Endothelial cell of umbilical vein (primary cell): ENCODE measurements around the gene PTPRF. TPM values are rescaled to one million over a fixed set of nuclear protein-coding genes. Genes with fewer than 3 reads are reported as not detected.

Experiments used
- BruUV-seq: library from RNA; stranded (reverse); fragments of 400-500 nt; replicated peaks from 2 replicates; lab custom pipeline; 2021; lab: Mats Ljungman, UMichigan
- CTCF ChIA-PET: fragments of 300-600, 350-600 bp; sonication (Branson Sonifier 250); formaldehyde crosslinking; loops from one replicate; lab custom pipeline; 2021; ENCODE audit warnings: antibody characterized with exemption, inconsistent platforms; lab: Charles Lee
- POLR2A ChIA-PET: fragments of 300-600, 350-600 bp; sonication (Branson Sonifier 250); formaldehyde crosslinking; loops from one replicate; lab custom pipeline; 2021; ENCODE audit warnings: antibody characterized with exemption, inconsistent platforms; lab: Charles Lee
- DNase-seq: peaks from one replicate; pipeline ENCODE4 v3.0.0-alpha.2; 2011; ENCODE audit warnings: low read depth, low spot score
- FAIRE-seq: peaks from 2 replicates; lab custom pipeline; 2011; peaks lifted over from hg19 to GRCh38; lab: Jason Lieb, UNC
- H2AFZ ChIP-seq: 2 replicates; pipeline ENCODE4 v1.6.0; 2012; ENCODE audit warnings: low read depth, low read length, control low read depth, inconsistent platforms
- H3K27ac ChIP-seq: 2 replicates; pipeline ENCODE4 v1.5.1; 2011; ENCODE audit warnings: low read depth, mild to moderate bottlenecking, control low read depth, low read length, moderate library complexity; ENCODE audit not compliant: insufficient read depth
- H3K27me3 ChIP-seq, 2 experiments: 2 replicates each; pipeline versions ENCODE4 v1.6.0 to v1.6.1; 2011; ENCODE audit warnings: low read length in 2 of 2, mixed read lengths in 1 of 2; ENCODE audit not compliant: control insufficient read depth in 2 of 2, insufficient read depth in 2 of 2
- H3K36me3 ChIP-seq, 2 experiments: 2 replicates in 1 of 2; 3 replicates in 1 of 2; pipeline ENCODE4 v1.5.1; 2011; ENCODE audit warnings: low read length in 2 of 2, mild to moderate bottlenecking in 1 of 2, moderate library complexity in 1 of 2; ENCODE audit not compliant: control insufficient read depth in 2 of 2, insufficient read depth in 2 of 2; ENCODE audit errors: extremely low read depth in 1 of 2
- H3K4me1 ChIP-seq: 3 replicates; pipeline ENCODE4 v1.5.1; 2011; ENCODE audit warnings: mild to moderate bottlenecking, low read length; ENCODE audit not compliant: control insufficient read depth, insufficient read depth; ENCODE audit errors: extremely low read depth
- H3K4me2 ChIP-seq: 2 replicates; pipeline ENCODE4 v1.6.1; 2011; ENCODE audit warnings: low read length, control low read depth, mixed read lengths; ENCODE audit not compliant: insufficient read depth
- H3K4me3 ChIP-seq, 3 experiments: fragments of 200-600 bp in 1 of 3; sonication (generic), shearing (Covaris generic) in 1 of 3; replicated peaks in 1 of 3; 2 replicates each; pipeline ENCODE4 v1.5.1; 2011 to 2016; ENCODE audit warnings: control low read depth in 3 of 3, low read length in 3 of 3, mild to moderate bottlenecking in 2 of 3, inconsistent platforms in 1 of 3, low read depth in 1 of 3, moderate library complexity in 1 of 3; ENCODE audit not compliant: insufficient read depth in 1 of 3
- H3K79me2 ChIP-seq: 2 replicates; pipeline ENCODE4 v1.6.0; 2012; ENCODE audit warnings: low read length, inconsistent platforms; ENCODE audit not compliant: control insufficient read depth, insufficient read depth
- H3K9ac ChIP-seq: replicated peaks from 2 replicates; pipeline ENCODE3; 2011; ENCODE audit warnings: low read length, control low read depth; ENCODE audit not compliant: insufficient read depth; ENCODE audit errors: extremely low read depth
- H3K9me1 ChIP-seq: replicated peaks from 3 replicates; pipeline ENCODE4 v1.6.0; 2011; ENCODE audit warnings: mild to moderate bottlenecking, low read length; ENCODE audit not compliant: control insufficient read depth, insufficient read depth; ENCODE audit errors: extremely low read depth
- H3K9me3 ChIP-seq: replicated peaks from 2 replicates; pipeline ENCODE4 v1.5.1; 2012; ENCODE audit warnings: low read length, inconsistent platforms; ENCODE audit not compliant: control insufficient read depth, insufficient read depth
- H4K20me1 ChIP-seq: replicated peaks from 2 replicates; pipeline ENCODE3; 2011; ENCODE audit warnings: mild to moderate bottlenecking, low read length; ENCODE audit not compliant: control insufficient read depth, insufficient read depth; ENCODE audit errors: extremely low read depth
- EZH2 ChIP-seq: IDR thresholded peaks from 2 replicates; pipeline ENCODE4 v1.6.1; 2012; ENCODE audit warnings: borderline replicate concordance, low read depth, mild to moderate bottlenecking, moderate library complexity, low read length, inconsistent platforms; ENCODE audit not compliant: severe bottlenecking
- FOS ChIP-seq: IDR thresholded peaks from 2 replicates; pipeline ENCODE4 v1.6.1; 2011; ENCODE audit warnings: mild to moderate bottlenecking, low read length, moderate library complexity, borderline replicate concordance; ENCODE audit not compliant: insufficient read depth
- GATA2 ChIP-seq: IDR thresholded peaks from 2 replicates; pipeline ENCODE4 v1.7.0; 2011; ENCODE audit warnings: low read depth, mild to moderate bottlenecking, moderate library complexity, mixed read lengths, low read length; ENCODE audit not compliant: insufficient read length, insufficient read depth
- JUN ChIP-seq: IDR thresholded peaks from 2 replicates; pipeline ENCODE4 v1.6.1; 2011; ENCODE audit warnings: borderline replicate concordance, low read depth; ENCODE audit not compliant: insufficient read length, insufficient read depth
- POLR2A ChIP-seq: IDR thresholded peaks from 2 replicates; pipeline ENCODE4 v1.6.1; 2012; ENCODE audit warnings: low read depth, mild to moderate bottlenecking, control low read depth, low read length
- dilution Hi-C: fragments of 300-500 bp; cut with MboI; formaldehyde crosslinking; loops from one replicate; pipeline ENCODE4 v1.15.0; 2019; ENCODE audit warnings: low sequenced_read_pairs; ENCODE audit not compliant: extremely low pct_ligation_motif_present
- intact Hi-C: fragments of 100-400 bp; cut with micrococcal nuclease; formaldehyde crosslinking; loops from one replicate; pipeline ENCODE4 v1.10.0; 2022
- polyA plus RNA-seq, 4 experiments: library from polyadenylated mRNA; depleted of rRNA in 3 of 4; stranded (reverse) in 3 of 4; unstranded in 1 of 4; fragments of >200 nt; gene quantifications; 2 replicates each; pipeline versions ENCODE4 v1.2.1 to v1.2.3, GENCODE V29; 2011 to 2012; ENCODE audit warnings: missing spikeins in 1 of 4
- total RNA-seq: library from RNA; stranded (reverse); gene quantifications from 2 replicates; pipeline ENCODE4 v1.2.3, GENCODE V29; 2021
- TF ChIP-seq, protein P1 (sequence below): IDR thresholded peaks from 2 replicates; pipeline ENCODE4 v1.6.1; 2011; ENCODE audit not compliant: insufficient read depth, insufficient read length
- TF ChIP-seq, protein P2 (sequence below), 2 donors: IDR thresholded peaks; 1 replicate in 1 of 2; 2 replicates in 1 of 2; pipeline ENCODE4 v1.5.1; 2011; ENCODE audit warnings: low read length in 2 of 2, mild to moderate bottlenecking in 2 of 2, moderate library complexity in 2 of 2, control low read depth in 1 of 2, inconsistent platforms in 1 of 2, low read depth in 1 of 2; ENCODE audit not compliant: insufficient read depth in 1 of 2; ENCODE audit errors: extremely low read depth in 1 of 2

The PTPRF gene
- total and polyA plus RNA-seq, 2 donors (not counting 3 experiments of a cell fraction or from before 2014, with no cell fraction given), result 217 to 338 TPM

DNA sequence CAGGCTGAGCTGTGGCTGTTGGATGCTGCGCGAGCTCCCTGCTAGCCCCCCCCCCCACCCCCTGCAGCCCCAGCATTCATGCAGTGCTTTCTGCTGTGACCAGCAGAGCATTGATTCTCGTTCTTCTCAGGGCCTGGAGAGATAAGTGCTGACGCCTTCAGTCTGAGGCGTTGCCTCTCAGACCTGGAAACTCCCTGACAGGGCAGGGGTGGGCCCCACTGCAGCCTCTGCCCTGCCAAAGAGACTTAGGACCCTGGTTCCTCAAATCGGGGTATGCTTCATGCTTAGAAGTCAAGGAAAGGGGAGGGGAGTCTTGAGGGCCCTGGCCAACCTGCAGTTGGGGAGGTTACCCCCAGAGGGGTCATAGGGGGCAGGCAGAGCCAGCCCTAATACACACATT, 38.5 kb downstream of the PTPRF start:
- ChIA-PET CTCF (interaction anchor here (1.1 kb wide), 1 partner anchor 27 kb away, joined by 4 read pairs; no protein-coding TSS in a partner anchor), POLR2A (no interaction called here)
- Histone ChIP-seq H3K9ac (no peak overlapping the region), H4K20me1 (no peaks in the 10 kb centered on the region), H2AFZ (no peak overlapping the region), H3K27ac (no peak overlapping the region), H3K4me2 (no peak overlapping the region), H3K9me3 (no peaks in the 10 kb centered on the region), H3K36me3 (peaks cover 14 to 43% of the 10 kb centered on the region in 2 experiments), H3K4me1 (peaks cover 12% of the 10 kb centered on the region), H3K27me3 (no peaks in the 10 kb centered on the region), H3K4me3 (no peak overlapping the region), H3K9me1 (no peaks in the 10 kb centered on the region), H3K79me2 (peaks cover 1% of the 10 kb centered on the region)
- FAIRE-seq (no peak), DNase-seq (no peak)
- no peak for TF ChIP-seq FOS
- TF ChIP-seq JUN, result no peak
- no peak for TF ChIP-seq POLR2A
- TF ChIP-seq, protein P1, sequence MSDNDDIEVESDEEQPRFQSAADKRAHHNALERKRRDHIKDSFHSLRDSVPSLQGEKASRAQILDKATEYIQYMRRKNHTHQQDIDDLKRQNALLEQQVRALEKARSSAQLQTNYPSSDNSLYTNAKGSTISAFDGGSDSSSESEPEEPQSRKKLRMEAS, result no peak
- TF ChIP-seq, protein P2, sequence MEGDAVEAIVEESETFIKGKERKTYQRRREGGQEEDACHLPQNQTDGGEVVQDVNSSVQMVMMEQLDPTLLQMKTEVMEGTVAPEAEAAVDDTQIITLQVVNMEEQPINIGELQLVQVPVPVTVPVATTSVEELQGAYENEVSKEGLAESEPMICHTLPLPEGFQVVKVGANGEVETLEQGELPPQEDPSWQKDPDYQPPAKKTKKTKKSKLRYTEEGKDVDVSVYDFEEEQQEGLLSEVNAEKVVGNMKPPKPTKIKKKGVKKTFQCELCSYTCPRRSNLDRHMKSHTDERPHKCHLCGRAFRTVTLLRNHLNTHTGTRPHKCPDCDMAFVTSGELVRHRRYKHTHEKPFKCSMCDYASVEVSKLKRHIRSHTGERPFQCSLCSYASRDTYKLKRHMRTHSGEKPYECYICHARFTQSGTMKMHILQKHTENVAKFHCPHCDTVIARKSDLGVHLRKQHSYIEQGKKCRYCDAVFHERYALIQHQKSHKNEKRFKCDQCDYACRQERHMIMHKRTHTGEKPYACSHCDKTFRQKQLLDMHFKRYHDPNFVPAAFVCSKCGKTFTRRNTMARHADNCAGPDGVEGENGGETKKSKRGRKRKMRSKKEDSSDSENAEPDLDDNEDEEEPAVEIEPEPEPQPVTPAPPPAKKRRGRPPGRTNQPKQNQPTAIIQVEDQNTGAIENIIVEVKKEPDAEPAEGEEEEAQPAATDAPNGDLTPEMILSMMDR (IDR thresholded peaks at IDR 0.05; ENCODE audit: extremely low read depth in 1 of 2, insufficient read depth in 1 of 2, low read depth in 1 of 2, low read length in 2 of 2), result no peak
- TF ChIP-seq GATA2, result no peak
- no peak for TF ChIP-seq EZH2
- intact Hi-C loops (no loop called here), dilution Hi-C loops (no loop called here)
- no TSS peak for BruUV-seq
